HEK293 (cell line): ENCODE measurements around the gene IGF2BP1.

ENCODE experiments used
- CTCF ChIA-PET: fragments of 350-600 bp; formaldehyde crosslinking; extraction: SDS; loops from one replicate; lab custom pipeline; 2021; ENCODE audit warnings: antibody characterized with exemption; lab: Yijun Ruan, JAX
- POLR2A ChIA-PET: fragments of 300-600 bp; formaldehyde crosslinking; extraction: SDS; loops from one replicate; lab custom pipeline; 2020; ENCODE audit warnings: antibody characterized with exemption, inconsistent platforms; lab: Yijun Ruan, JAX
- H3K27ac ChIP-seq: fragments of 200-500 bp; sonication (Bioruptor generic); 2 replicates; pipeline ENCODE4 v1.5.1; 2014; ENCODE audit warnings: low read depth, low read length, control low read depth, inconsistent platforms; ENCODE audit errors: extremely low read depth
- H3K36me3 ChIP-seq, 2 experiments: fragments of 200-500 bp in 1 of 2; sonication (Bioruptor generic) in 1 of 2; 1 replicate in 1 of 2; 2 replicates in 1 of 2; pipeline ENCODE4 v1.5.1; 2014 to 2017; ENCODE audit warnings: inconsistent platforms in 2 of 2, low read length in 2 of 2; ENCODE audit not compliant: control insufficient read depth in 2 of 2, insufficient read depth in 1 of 2
- H3K4me1 ChIP-seq: fragments of 200-500 bp; sonication (Bioruptor generic); 2 replicates; pipeline ENCODE4 v1.5.1; 2014; ENCODE audit warnings: mild to moderate bottlenecking, low read length, inconsistent platforms; ENCODE audit not compliant: control insufficient read depth, insufficient read depth
- H3K4me3 ChIP-seq: 2 replicates; pipeline ENCODE4 v1.5.1; 2011; ENCODE audit warnings: low read depth, mild to moderate bottlenecking, control low read depth, low read length, moderate library complexity
- H3K9me3 ChIP-seq: fragments of 200-500 bp; sonication (Bioruptor generic); 2 replicates; pipeline ENCODE4 v1.5.1; 2014; ENCODE audit warnings: low read depth, low read length, inconsistent platforms; ENCODE audit not compliant: control insufficient read depth, insufficient read depth
- GLIS1 ChIP-seq: fragments of 450-650 bp; formaldehyde crosslinking; IDR thresholded peaks from 2 replicates; pipeline ENCODE4 v1.5.1; 2016; ENCODE audit warnings: missing biosample characterization, missing genetic modification characterization
- PRDM1 ChIP-seq: fragments of 450-650 bp; formaldehyde crosslinking; IDR thresholded peaks from 2 replicates; pipeline ENCODE4; 2016; ENCODE audit warnings: missing biosample characterization, missing genetic modification characterization
- PRDM6 ChIP-seq: fragments of 450-650 bp; formaldehyde crosslinking; IDR thresholded peaks from 2 replicates; pipeline ENCODE4 v1.5.1; 2017; ENCODE audit warnings: missing biosample characterization, missing genetic modification characterization
- ZFP37 ChIP-seq: fragments of 450-650 bp; formaldehyde crosslinking; IDR thresholded peaks from 2 replicates; pipeline ENCODE4 v1.5.1; 2016; ENCODE audit warnings: missing biosample characterization, missing genetic modification characterization
- ZIC2 ChIP-seq: fragments of 450-650 bp; formaldehyde crosslinking; IDR thresholded peaks from 2 replicates; pipeline ENCODE4 v1.5.1; 2016; ENCODE audit warnings: missing biosample characterization, missing genetic modification characterization
- ZNF10 ChIP-seq: fragments of 450-650 bp; formaldehyde crosslinking; IDR thresholded peaks from 2 replicates; pipeline ENCODE4 v1.5.1; 2017; ENCODE audit warnings: missing biosample characterization, missing genetic modification characterization
- ZNF132 ChIP-seq: fragments of 450-650 bp; formaldehyde crosslinking; IDR thresholded peaks from 2 replicates; pipeline ENCODE4 v1.5.1; 2017; ENCODE audit warnings: missing biosample characterization, missing genetic modification characterization, borderline replicate concordance
- ZNF18 ChIP-seq: fragments of 450-650 bp; formaldehyde crosslinking; IDR thresholded peaks from 2 replicates; pipeline ENCODE4 v1.5.1; 2016; ENCODE audit warnings: missing biosample characterization, missing genetic modification characterization
- ZNF221 ChIP-seq: fragments of 450-650 bp; formaldehyde crosslinking; IDR thresholded peaks from 2 replicates; pipeline ENCODE4 v1.5.1; 2017; ENCODE audit warnings: missing biosample characterization, missing genetic modification characterization, borderline replicate concordance
- ZNF248 ChIP-seq: fragments of 450-650 bp; formaldehyde crosslinking; IDR thresholded peaks from 2 replicates; pipeline ENCODE4 v1.5.1; 2017; ENCODE audit warnings: missing biosample characterization, missing genetic modification characterization
- ZNF302 ChIP-seq: fragments of 450-650 bp; formaldehyde crosslinking; IDR thresholded peaks from 2 replicates; pipeline ENCODE4 v1.5.1; 2016; ENCODE audit warnings: missing biosample characterization, missing genetic modification characterization, low read depth
- ZNF311 ChIP-seq: fragments of 450-650 bp; formaldehyde crosslinking; IDR thresholded peaks from 2 replicates; pipeline ENCODE4 v1.5.1; 2017; ENCODE audit warnings: missing biosample characterization, missing genetic modification characterization, borderline replicate concordance
- ZNF354C ChIP-seq: fragments of 450-650 bp; formaldehyde crosslinking; IDR thresholded peaks from 2 replicates; pipeline ENCODE4 v1.5.1; 2016; ENCODE audit warnings: missing biosample characterization, missing genetic modification characterization, low read depth, borderline replicate concordance
- ZNF473 ChIP-seq: fragments of 450-650 bp; formaldehyde crosslinking; IDR thresholded peaks from 2 replicates; pipeline ENCODE4 v1.5.1; 2017; ENCODE audit warnings: missing biosample characterization, missing genetic modification characterization
- ZNF529 ChIP-seq: fragments of 450-650 bp; formaldehyde crosslinking; IDR thresholded peaks from 2 replicates; pipeline ENCODE4 v1.5.1; 2017; ENCODE audit warnings: missing genetic modification characterization, missing biosample characterization; ENCODE audit not compliant: insufficient replicate concordance
- ZNF544 ChIP-seq: fragments of 450-650 bp; formaldehyde crosslinking; IDR thresholded peaks from 2 replicates; pipeline ENCODE4 v1.5.0; 2017; ENCODE audit warnings: missing biosample characterization, missing genetic modification characterization
- ZNF561 ChIP-seq: fragments of 450-650 bp; IDR thresholded peaks from 2 replicates; pipeline ENCODE4 v1.5.1; 2018; ENCODE audit warnings: missing biosample characterization, missing genetic modification characterization, borderline replicate concordance
- ZNF621 ChIP-seq: fragments of 450-650 bp; formaldehyde crosslinking; IDR thresholded peaks from 2 replicates; pipeline ENCODE4 v1.5.1; 2017; ENCODE audit warnings: missing biosample characterization, missing genetic modification characterization
- ZNF692 ChIP-seq: fragments of 450-650 bp; formaldehyde crosslinking; IDR thresholded peaks from 2 replicates; pipeline ENCODE4 v1.5.1; 2016; ENCODE audit warnings: missing biosample characterization, missing genetic modification characterization
- ZNF707 ChIP-seq: fragments of 450-650 bp; formaldehyde crosslinking; IDR thresholded peaks from 2 replicates; pipeline ENCODE4 v1.5.1; 2016; ENCODE audit warnings: missing biosample characterization, missing genetic modification characterization
- ZNF747 ChIP-seq: fragments of 450-650 bp; formaldehyde crosslinking; IDR thresholded peaks from 2 replicates; pipeline ENCODE4 v1.5.1; 2016; ENCODE audit warnings: missing biosample characterization, missing genetic modification characterization
- ZSCAN16 ChIP-seq: fragments of 450-650 bp; formaldehyde crosslinking; IDR thresholded peaks from 2 replicates; pipeline ENCODE4 v1.5.1; 2016; ENCODE audit warnings: missing biosample characterization, missing genetic modification characterization

IGF2BP1 gene

GRCh38 chr17:49067163-49067562 lies 70.0 kb downstream of the IGF2BP1 start:
- TF ChIP-seq ZNF747 (tag by site-specific recombination) (no peak), GLIS1 (tag by site-specific recombination) (peak; percentile 41; the same call in 1 of the 2 replicates), ZNF221 (no peak), ZNF18 (tag by site-specific recombination) (no peak), ZIC2 (tag by site-specific recombination) (peak; percentile 51)
- Histone ChIP-seq H3K4me1 (peaks cover 6% of the 10 kb centered on the region), H3K4me3 (no peak overlapping the region), H3K27ac (no peak overlapping the region), H3K36me3 (no peaks in the 10 kb centered on the region), H3K9me3 (no peaks in the 10 kb centered on the region)
- CTCF ChIA-PET, result no interaction called here
- POLR2A ChIA-PET, result no interaction called here

- ChIA-PET CTCF (interaction anchor here (0.9 to 1.3 kb wide), 4 partner anchors 10 to 158 kb away, joined by 3 to 4 read pairs (median 4); no protein-coding TSS in a partner anchor), POLR2A (no interaction called here)
- H3K4me1 ChIP-seq, result no peaks in the 10 kb centered on the region
- H3K36me3 ChIP-seq, result no peaks in the 10 kb centered on the region
- no peak overlapping the region for H3K4me3 ChIP-seq
- no peaks in the 10 kb centered on the region for H3K9me3 ChIP-seq
- no peak for TF ChIP-seq ZNF311 (tag by site-specific recombination)
- no peak for TF ChIP-seq ZNF747 (tag by site-specific recombination)
- no peak for TF ChIP-seq PRDM6 (tag by site-specific recombination)
- no peak for TF ChIP-seq ZNF354C
- no peak for TF ChIP-seq ZNF561 (tag by site-specific recombination)
- TF ChIP-seq ZFP37 (tag by site-specific recombination), result no peak
- no peak for TF ChIP-seq ZNF692 (tag by site-specific recombination)
- TF ChIP-seq ZSCAN16, result no peak
- TF ChIP-seq ZNF529, result no peak
- no peak for TF ChIP-seq ZNF544
- TF ChIP-seq ZNF302 (tag by site-specific recombination), result no peak
- no peak for TF ChIP-seq ZNF621 (tag by site-specific recombination)
- TF ChIP-seq ZNF10 (tag by site-specific recombination), result no peak
- TF ChIP-seq ZNF707 (tag by site-specific recombination), result no peak
- no peak overlapping the region for H3K27ac ChIP-seq
These were observed 72.5 kb downstream of the IGF2BP1 start for GRCh38 chr17:49069585-49070273.

GRCh38 chr17:49071106-49071505 lies 73.9 kb downstream of the IGF2BP1 start:
- ChIA-PET POLR2A (no interaction called here), CTCF (interaction anchor here (0.7 kb wide), 1 partner anchor 267 kb away, joined by 3 read pairs; no protein-coding TSS in a partner anchor)
- H3K27ac ChIP-seq, result no peak overlapping the region

More at GRCh38 chr17:49071106-49071505, 73.9 kb downstream of the IGF2BP1 start:
- Histone ChIP-seq H3K4me1 (no peaks in the 10 kb centered on the region), H3K36me3 (no peaks in the 10 kb centered on the region), H3K4me3 (no peak overlapping the region), H3K9me3 (no peaks in the 10 kb centered on the region)
- TF ChIP-seq ZNF248 (tag by site-specific recombination), result no peak
- no peak for TF ChIP-seq ZNF132 (tag by site-specific recombination)
- TF ChIP-seq ZNF473 (tag by site-specific recombination), result no peak
- TF ChIP-seq PRDM1 (tag by site-specific recombination), result 0 out of 2 replicates have a peak, but pooled peaks have one; percentile 56
- TF ChIP-seq, all 188 proteins: peak for 1
